OCI-LY7 (cell line): ENCODE results near the gene SULF2. TPM values are rescaled to one million over a fixed set of nuclear protein-coding genes. Genes with fewer than 3 reads are reported as not detected.

Experiments
- BruUV-seq: library from RNA; stranded (reverse); fragments of 400-500 nt; replicated peaks from 2 replicates; lab custom pipeline; 2021; lab: Mats Ljungman, UMichigan
- CTCF ChIA-PET: fragments of 300-600 bp; sonication (Branson Sonifier 250); formaldehyde crosslinking; loops from one replicate; lab custom pipeline; 2022; ENCODE audit warnings: antibody characterized with exemption; ENCODE audit not compliant: unreplicated experiment; lab: Charles Lee
- POLR2A ChIA-PET: fragments of 300-600 bp; sonication (Branson Sonifier 250); formaldehyde crosslinking; loops from one replicate; lab custom pipeline; 2022; ENCODE audit warnings: antibody characterized with exemption; lab: Charles Lee
- DNase-seq: peaks from one replicate; pipeline ENCODE4 v3.0.0-alpha.2; 2015; ENCODE audit warnings: low spot score
- H2AFZ ChIP-seq: fragments of 200-600 bp; sonication (generic), shearing (Covaris generic); 2 replicates; pipeline ENCODE4 v1.6.1; 2014; ENCODE audit warnings: mild to moderate bottlenecking, antibody characterized with exemption, low read length, moderate library complexity
- H3K27ac ChIP-seq: fragments of 200-600 bp; sonication (generic); 2 replicates; pipeline ENCODE4 v1.5.1; 2014; ENCODE audit warnings: mixed run types, low read depth, mild to moderate bottlenecking, moderate library complexity, low read length, inconsistent platforms; ENCODE audit not compliant: poor library complexity, severe bottlenecking
- H3K36me3 ChIP-seq: fragments of 200-600 bp; sonication (generic); 2 replicates; pipeline ENCODE4 v1.6.1; 2014; ENCODE audit warnings: mild to moderate bottlenecking, antibody characterized with exemption, low read length, moderate library complexity, mixed read lengths; ENCODE audit not compliant: insufficient read depth
- H3K4me1 ChIP-seq: fragments of 200-600 bp; sonication (generic); 2 replicates; pipeline ENCODE4 v1.5.1; 2014; ENCODE audit warnings: mild to moderate bottlenecking, low read length; ENCODE audit not compliant: insufficient read depth, poor library complexity, severe bottlenecking
- H3K4me2 ChIP-seq: fragments of 200-600 bp; sonication (generic); 2 replicates; pipeline ENCODE4 v1.6.1; 2014; ENCODE audit warnings: mild to moderate bottlenecking, low read length
- H3K4me3 ChIP-seq: fragments of 200-600 bp; sonication (generic); 2 replicates; pipeline ENCODE4 v1.5.1; 2014; ENCODE audit warnings: mild to moderate bottlenecking, low read depth, low read length; ENCODE audit not compliant: poor library complexity, severe bottlenecking
- H3K79me2 ChIP-seq: fragments of 200-600 bp; sonication (generic); 2 replicates; pipeline ENCODE4 v1.6.1; 2016; ENCODE audit warnings: low read depth, mild to moderate bottlenecking, low read length, moderate library complexity, mixed read lengths; ENCODE audit not compliant: insufficient read depth
- H3K9me2 ChIP-seq: fragments of 200-600 bp; sonication (generic); 2 replicates; pipeline ENCODE4 v1.6.1; 2016; ENCODE audit warnings: mild to moderate bottlenecking, low read length, mixed read lengths; ENCODE audit not compliant: insufficient read depth
- H3K9me3 ChIP-seq: fragments of 200-600 bp; sonication (generic); 2 replicates; pipeline ENCODE4 v1.6.1; 2014; ENCODE audit warnings: mild to moderate bottlenecking, mixed run types, low read length, mixed read lengths
- H4K20me1 ChIP-seq: fragments of 200-600 bp; sonication (generic); 2 replicates; pipeline ENCODE4 v1.6.1; 2014; ENCODE audit warnings: mild to moderate bottlenecking, antibody characterized with exemption, low read length, moderate library complexity, mixed read lengths; ENCODE audit not compliant: insufficient read depth
- CTCF ChIP-seq: fragments of 200-600 bp; sonication (generic); conservative IDR thresholded peaks from 2 replicates; pipeline ENCODE4 v1.5.1; 2014; ENCODE audit warnings: mild to moderate bottlenecking, antibody characterized with exemption, low read length, moderate library complexity, mixed read lengths
- EZH2phosphoT487 ChIP-seq: fragments of 200-600 bp; sonication (generic); IDR thresholded peaks from 2 replicates; pipeline ENCODE4 v1.6.1; 2018; ENCODE audit warnings: low read depth, borderline replicate concordance, mild to moderate bottlenecking, mixed run types, antibody characterized with exemption, low read length, moderate library complexity, mixed read lengths
- intact Hi-C: fragments of 100-400 bp; cut with micrococcal nuclease; formaldehyde crosslinking; loops from one replicate; pipeline ENCODE4 v1.10.0; 2022; ENCODE audit not compliant: unreplicated experiment
- total RNA-seq, 2 experiments: library from RNA; depleted of rRNA in 1 of 2; stranded (reverse); fragments of >200 nt in 1 of 2; shearing (Covaris generic) in 1 of 2; gene quantifications; 2 replicates each; pipeline ENCODE4 v1.2.3, GENCODE V29; 2014 to 2022

SULF2 gene
- total RNA-seq, 2 experiments from 2014 or later: 0.03 to 0.51 TPM

DNA sequence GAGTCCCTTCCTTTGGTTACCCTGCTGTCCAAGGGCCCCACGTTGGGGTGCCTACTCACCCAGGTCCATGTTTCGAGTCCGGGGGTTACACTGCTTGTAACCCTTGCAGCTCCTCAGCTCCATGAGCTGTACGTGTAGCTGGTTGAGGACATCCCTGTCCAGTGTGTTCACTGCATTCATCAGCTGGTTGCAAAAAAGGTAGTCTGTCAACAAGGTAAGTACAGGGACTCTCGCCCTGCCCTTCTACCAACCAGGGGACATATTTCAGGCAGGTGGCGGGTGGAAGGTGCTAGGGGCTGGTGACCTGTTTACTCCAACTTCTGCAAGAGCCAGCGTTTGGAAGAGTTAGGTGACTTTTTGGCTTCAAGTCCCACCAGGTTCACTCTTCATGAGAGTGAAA lies 123.6 kb downstream of the SULF2 start:
- no peaks in the 10 kb centered on the region for H3K79me2 ChIP-seq
- TF ChIP-seq EZH2phosphoT487: no peak
- TF ChIP-seq CTCF: no peak
- H3K36me3 ChIP-seq: peaks cover 58% of the 10 kb centered on the region
- no peaks in the 10 kb centered on the region for H3K9me2 ChIP-seq
- CTCF ChIA-PET: interaction anchor here (1.0 kb wide), 2 partner anchors 16 to 487 kb away, joined by 3 read pairs; no protein-coding TSS in a partner anchor
- H3K4me1 ChIP-seq: no peaks in the 10 kb centered on the region
- no peak overlapping the region for H3K27ac ChIP-seq
- H3K4me3 ChIP-seq: no peak overlapping the region
- BruUV-seq: no TSS peak
- no peaks in the 10 kb centered on the region for H4K20me1 ChIP-seq
- H3K9me3 ChIP-seq: no peaks in the 10 kb centered on the region
- no peak overlapping the region for H2AFZ ChIP-seq
- H3K4me2 ChIP-seq: no peak overlapping the region
- POLR2A ChIA-PET: no interaction called here
- intact Hi-C loops: loop anchor here (5.0 kb wide), 1 partner anchor 961 kb away; no protein-coding TSS in a partner anchor
- no peak for DNase-seq

DNA sequence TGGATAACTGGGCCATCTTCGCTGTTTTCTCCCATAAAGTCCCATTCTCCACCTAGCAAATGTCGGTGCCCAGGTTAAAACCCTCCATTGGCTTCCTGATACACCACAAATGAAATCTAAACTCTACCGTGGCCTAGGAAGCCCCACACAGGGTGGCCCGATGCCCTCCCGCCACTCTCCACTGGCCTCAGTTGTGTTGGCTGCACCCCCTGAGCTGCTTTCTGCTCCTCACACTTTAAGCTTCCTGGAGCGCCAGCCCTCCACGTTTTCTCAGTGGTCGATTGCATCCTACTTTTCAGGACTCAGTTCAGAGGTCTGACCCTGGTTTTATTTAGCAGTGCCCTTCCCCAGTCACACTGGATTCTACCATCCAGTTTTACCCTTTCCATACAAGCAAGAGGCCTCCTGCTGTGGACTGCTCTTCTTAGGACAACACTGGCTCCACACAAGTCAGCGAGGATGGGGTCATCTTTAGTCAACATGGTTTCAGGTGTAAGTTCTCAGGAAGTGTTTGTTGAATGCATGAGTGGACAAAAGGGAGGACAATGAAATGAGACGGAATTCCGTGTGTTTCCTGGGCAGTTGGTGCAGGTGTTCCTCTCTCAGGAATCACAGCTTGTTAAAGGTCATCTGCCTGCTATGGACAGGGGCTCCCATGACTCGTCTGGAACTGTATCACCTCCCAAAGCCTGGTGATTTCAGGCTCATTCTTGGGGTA lies 124.1 kb downstream of the SULF2 start:
- Histone ChIP-seq H3K9me2 (no peaks in the 10 kb centered on the region), H3K27ac (no peak overlapping the region), H4K20me1 (no peaks in the 10 kb centered on the region), H3K4me3 (no peak overlapping the region), H3K4me2 (no peak overlapping the region), H3K79me2 (no peaks in the 10 kb centered on the region), H3K36me3 (peaks cover 63% of the 10 kb centered on the region), H3K4me1 (no peaks in the 10 kb centered on the region), H2AFZ (no peak overlapping the region), H3K9me3 (no peaks in the 10 kb centered on the region)
- TF ChIP-seq CTCF (no peak), EZH2phosphoT487 (no peak)
- ChIA-PET CTCF (interaction anchor here (1.0 kb wide), 1 partner anchor 486 kb away, joined by 3 read pairs; no protein-coding TSS in a partner anchor), POLR2A (no interaction called here)
- no TSS peak for BruUV-seq
- intact Hi-C loops: loop anchor here (5.0 kb wide), 1 partner anchor 961 kb away; no protein-coding TSS in a partner anchor
- DNase-seq: no peak

DNA sequence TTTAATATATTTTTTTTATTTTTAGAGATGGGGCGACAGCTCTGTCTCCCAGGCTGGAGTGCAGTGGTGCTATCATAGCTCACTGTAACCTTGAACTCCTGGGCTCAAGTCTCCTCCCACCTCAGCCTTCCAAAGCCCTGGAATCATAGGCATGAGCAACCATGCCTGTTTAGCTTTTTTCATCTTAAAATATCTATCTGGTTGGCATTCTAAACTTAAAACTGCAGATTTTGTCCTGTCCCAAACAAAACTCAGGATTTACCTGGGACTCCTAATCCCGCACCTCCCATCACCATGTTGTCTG lies 124.7 kb downstream of the SULF2 start:
- BruUV-seq: no TSS peak
- ChIA-PET POLR2A (no interaction called here), CTCF (no interaction called here)
- Histone ChIP-seq H3K4me1 (no peaks in the 10 kb centered on the region), H3K9me3 (no peaks in the 10 kb centered on the region), H2AFZ (no peak overlapping the region), H4K20me1 (no peaks in the 10 kb centered on the region), H3K4me2 (no peak overlapping the region), H3K79me2 (no peaks in the 10 kb centered on the region), H3K4me3 (no peak overlapping the region), H3K36me3 (peaks cover 65% of the 10 kb centered on the region), H3K9me2 (no peaks in the 10 kb centered on the region), H3K27ac (no peak overlapping the region)
- no peak for TF ChIP-seq EZH2phosphoT487
- TF ChIP-seq CTCF: no peak
- DNase-seq: no peak
- intact Hi-C loops: loop anchor here (5.0 kb wide), 1 partner anchor 962 kb away; no protein-coding TSS in a partner anchor
